Mucosa of gallbladder (tissue), 1 donor: ENCODE results near the gene GPR153. TPM values are rescaled to one million over a fixed set of nuclear protein-coding genes. Genes with fewer than 3 reads are reported as not detected.
"Not testable (repeated sequence)": the region's sequence is repeated elsewhere in the genome, so short reads cannot be mapped to it uniquely, and the experiment has no call there.

ENCODE experiments used
- DNase-seq: peaks from one replicate; pipeline ENCODE4 v3.0.0-alpha.2; 2020; ENCODE audit warnings: low spot score
- total RNA-seq: library from RNA; stranded (reverse); gene quantifications from one replicate; pipeline ENCODE4 v1.2.1, GENCODE V29; 2021
- donor health status: DM: no; HTN: no; CAD: no.

Gene GPR153
- total RNA-seq, 1 donor from 2014 or later: 14.8 TPM

GRCh38 chr1:6233376-6233775, 27.5 kb downstream of the GPR153 start:
- no peak for DNase-seq

DNA sequence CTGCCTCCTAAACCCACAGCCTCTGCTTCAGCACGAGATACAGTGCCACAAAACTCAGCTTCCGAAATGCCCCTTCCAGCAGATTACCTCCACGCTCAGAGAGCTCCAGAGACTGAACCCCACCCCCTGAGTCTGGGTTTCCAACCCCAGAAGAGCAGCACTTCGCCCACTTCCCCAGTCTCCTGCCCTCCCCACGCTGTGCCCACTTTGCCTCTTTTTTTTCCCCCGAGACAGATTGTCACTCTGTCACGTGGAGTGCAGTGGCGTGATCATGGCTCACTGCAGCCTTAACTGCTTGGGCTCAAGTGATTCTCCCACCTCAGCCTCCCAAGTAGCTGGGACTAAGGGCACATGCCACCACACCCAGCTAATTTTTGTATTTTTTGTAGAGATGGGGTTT, 35.2 kb downstream of the GPR153 start:
- DNase-seq: no peak

DNA sequence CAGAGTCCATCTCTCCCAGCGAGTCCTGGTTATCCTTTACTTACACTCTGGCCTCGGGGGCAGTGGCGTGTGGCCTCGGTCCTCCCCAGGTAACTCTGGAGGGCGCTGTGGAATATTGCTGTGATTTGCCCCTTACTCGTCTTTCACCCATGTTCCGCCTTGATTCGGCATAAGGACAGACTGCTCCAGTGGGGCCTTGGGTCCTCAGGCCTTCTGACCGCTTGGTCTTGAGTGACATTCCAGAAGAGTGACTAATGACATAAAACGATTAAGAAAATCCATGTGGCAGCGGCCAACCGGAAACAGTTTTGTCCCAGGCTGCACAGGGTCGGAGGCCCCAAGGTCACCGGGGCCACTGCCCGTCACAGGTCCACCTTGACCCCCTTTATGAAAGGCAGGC, 36.2 kb downstream of the GPR153 start:
- DNase-seq: no peak

GRCh38 chr1:6223617-6224016, 37.3 kb downstream of the GPR153 start:
- DNase-seq: no peak

GRCh38 chr1:6222636-6223035, 38.3 kb downstream of the GPR153 start:
- no peak for DNase-seq

GRCh38 chr1:6221210-6221784, 39.6 kb downstream of the GPR153 start:
- no peak for DNase-seq

DNA sequence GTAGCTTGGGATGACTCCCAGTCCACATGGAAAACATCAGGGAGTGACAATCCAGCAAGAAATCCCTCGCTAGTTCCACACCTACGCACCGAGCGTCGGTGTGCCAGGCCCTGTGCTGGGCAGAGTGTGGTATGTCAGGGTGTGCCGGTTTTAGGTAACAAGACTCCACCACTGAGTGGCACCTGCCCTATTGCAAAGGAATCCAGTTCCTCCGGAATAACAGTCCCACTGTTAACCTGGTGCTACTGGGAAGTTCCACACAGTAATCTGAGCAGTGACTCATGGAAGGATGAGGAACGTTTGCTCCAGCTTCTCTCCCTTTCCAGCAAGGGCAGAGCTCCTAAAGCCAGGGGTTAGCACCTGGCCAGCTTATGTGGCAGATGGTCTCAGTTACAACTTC, 40.7 kb downstream of the GPR153 start:
- no peak for DNase-seq

DNA sequence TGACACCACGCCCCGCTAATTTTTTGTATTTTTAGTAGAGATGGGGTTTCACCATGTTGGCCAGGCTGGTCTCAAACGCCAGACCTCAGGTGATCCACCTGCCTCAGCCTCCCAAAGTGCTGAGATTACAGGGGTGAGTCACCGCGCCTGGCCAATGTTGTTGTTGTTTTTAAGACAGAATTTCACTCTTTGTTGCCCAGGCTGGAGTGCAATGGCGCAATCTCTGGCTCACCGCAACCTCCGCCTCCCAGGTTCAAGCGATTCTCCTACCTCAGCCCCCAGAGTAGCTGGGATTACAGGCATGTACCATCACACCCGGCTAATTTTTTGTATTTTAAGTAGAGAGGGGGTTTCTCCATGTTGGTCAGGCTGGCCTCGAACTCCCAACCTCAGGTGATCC, 41.3 kb downstream of the GPR153 start:
- not testable (repeated sequence) for DNase-seq

DNA sequence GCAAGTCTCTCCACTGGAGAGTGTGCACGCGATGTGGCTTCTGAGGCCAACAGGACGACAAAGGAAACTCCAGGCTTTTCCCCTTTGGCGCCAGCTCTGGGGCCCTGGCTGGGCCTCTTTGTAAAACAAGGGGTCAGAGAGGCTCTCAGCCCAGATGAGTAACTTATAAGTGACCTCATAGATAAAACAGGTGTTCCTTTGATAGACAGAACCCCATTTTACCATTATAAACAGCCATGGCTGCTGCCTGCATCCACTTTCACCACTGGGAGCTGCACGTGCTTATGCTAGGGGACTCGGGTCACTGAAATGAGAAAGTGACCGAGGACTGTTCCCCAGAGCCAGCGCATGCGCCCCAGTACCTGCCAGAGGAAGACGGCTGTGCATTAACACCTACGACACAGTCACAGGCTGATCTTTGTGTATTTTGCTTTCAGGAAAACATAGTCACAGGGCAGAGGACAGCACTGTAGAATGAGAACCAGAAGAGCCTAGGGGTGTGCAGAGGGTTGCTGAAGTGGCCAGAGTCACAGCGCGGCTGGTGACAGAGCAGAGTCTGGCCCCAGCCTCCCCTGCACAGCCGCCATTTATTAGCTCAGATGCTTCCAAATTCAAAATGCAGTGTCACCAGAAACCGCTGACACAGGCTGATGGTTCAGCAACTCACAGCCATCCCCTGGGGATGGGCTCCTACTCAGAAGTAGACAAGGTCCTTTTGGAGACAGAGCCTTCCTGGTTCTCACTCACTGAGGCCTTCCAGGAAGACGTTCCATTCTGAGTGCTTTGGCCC, 42.3 kb downstream of the GPR153 start:
- no peak for DNase-seq

DNA sequence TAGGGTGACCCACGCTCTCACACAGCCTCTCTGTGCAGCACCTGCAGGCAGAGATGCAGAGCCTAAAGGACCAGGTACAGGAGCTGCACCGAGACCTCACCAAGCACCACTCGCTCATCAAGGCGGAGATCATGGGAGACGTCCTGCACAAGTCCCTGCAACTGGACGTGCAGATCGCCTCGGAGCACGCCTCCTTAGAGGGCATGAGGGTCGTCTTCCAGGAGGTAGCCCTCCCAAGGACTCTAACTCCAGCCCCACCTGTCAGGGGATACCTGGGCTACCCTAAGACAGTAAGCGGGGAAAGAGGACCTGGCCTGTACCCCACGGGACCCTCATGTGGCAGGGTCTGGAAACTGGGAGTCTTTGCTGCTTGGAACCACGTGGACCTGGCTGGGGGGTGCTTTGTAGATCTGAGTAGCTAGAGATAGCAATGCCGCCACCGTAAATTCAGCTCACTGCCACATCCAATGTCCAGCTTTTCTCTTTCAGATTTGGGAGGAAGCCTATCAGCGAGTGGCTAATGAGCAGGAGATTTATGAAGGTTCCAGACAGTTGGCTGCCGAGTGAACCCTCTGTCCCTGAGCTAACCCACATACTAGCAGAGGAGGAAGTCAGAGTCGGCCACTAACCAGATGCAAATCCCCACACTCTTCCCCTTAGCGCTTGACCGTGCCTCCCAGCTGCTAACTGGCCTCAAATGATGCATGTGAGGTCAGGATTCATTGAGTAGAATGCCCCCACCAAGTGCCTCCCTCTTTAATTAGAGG, 48.5 kb downstream of the GPR153 start:
- DNase-seq: no peak

GRCh38 chr1:6211731-6212130, 49.2 kb downstream of the GPR153 start:
- no peak for DNase-seq

GRCh38 chr1:6210591-6211355, 50.1 kb downstream of the GPR153 start:
- DNase-seq: no peak

GRCh38 chr1:6209661-6210580, 51.0 kb downstream of the GPR153 start:
- no peak for DNase-seq

- no peak for DNase-seq
Observed at GRCh38 chr1:6208723-6209660, 51.9 kb downstream of the GPR153 start.

- no peak for DNase-seq
Observed at GRCh38 chr1:6207921-6208320, 53.0 kb downstream of the GPR153 start.

DNA sequence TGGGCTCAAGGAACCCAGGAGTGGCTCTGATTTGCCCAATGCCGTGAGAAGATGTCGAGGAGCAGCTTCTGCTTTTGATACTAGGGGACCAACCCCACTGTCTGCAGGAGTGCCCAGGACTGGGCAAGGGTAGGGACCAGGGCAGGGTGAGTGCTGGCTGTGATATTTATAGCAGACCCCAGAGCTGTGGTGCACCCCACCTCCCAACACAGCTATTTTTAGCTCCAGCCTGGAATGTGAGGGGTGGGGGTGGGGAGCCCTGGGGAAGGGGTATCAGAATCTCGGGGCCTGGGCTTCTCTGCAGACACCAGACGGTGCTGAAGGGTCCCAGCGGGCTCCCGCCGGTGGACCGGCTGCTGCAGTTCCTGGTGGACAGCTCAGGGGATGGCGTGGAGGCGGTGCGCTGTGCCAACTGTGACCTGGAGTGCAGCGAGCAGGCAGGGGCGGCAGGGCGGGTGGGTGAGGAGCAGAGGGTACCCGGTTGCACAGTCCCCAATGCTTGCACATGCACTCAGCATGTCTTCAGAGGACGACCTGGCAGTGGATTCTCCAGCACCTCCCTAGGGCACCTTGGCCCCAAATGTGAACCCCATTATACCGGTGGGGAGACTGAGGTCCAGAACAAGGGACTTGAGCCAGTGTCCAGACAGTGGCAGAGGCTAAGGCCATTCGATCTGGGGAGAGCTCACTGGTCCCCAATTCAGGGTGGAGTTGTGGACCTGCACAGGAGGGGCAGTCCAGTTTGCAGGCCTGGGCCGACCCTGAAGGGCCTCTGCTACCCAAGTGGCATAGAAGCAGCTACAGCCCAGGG, 53.6 kb downstream of the GPR153 start:
- no peak for DNase-seq

DNA sequence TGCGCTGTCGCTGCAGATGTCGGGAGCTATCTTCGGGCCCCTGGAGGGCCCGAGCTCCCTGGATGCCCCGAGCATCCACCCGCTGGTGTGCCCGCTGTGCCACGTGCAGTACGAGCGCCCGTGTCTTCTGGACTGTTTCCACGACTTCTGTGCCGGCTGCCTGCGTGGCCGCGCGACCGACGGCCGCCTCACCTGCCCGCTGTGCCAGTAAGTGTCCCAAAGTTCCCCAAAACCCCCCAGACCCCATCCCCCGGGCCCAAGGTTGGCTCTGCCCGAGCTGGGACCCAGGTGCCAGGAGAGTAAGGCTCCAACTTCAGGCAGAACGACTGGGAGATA, 54.4 kb downstream of the GPR153 start:
- DNase-seq: no peak

- no peak for DNase-seq
Observed at GRCh38 chr1:6205849-6206519, 54.9 kb downstream of the GPR153 start, which contains the start of gene RNF207. Gene RNF207, plus strand, starts transcription at chr1:6206119. Its CDS starts 417 bp downstream, at chr1:6206536.
